GM12874 (cell line): ENCODE data around the gene MYH10.

Experiments
- TF ChIP-seq, protein P1 (sequence below): IDR thresholded peaks from 2 replicates; pipeline ENCODE4 v1.5.1; 2011; ENCODE audit warnings: low read depth, mild to moderate bottlenecking, control low read depth, low read length, moderate library complexity; ENCODE audit not compliant: insufficient read depth

Gene MYH10

DNA sequence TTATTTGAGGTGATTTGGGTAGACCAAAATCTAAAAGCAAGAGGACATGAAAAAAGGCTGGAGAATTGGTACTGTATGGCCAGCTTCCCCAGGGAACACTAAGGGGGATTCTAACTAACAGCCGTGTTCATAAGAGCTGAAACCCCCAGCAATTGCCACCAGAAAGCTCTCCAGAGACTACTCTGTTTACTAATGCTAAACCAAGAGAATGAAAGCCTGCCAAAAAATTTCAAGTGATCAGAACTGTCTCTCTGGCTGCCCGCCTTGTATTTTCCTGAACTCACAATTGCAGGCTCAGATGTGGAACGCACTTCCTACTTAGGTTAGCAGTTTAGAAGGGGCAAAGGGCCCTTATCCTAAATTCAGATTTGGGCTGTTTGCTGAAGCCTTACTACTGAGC lies 24.1 kb downstream of the MYH10 start:
- TF ChIP-seq, protein P1, sequence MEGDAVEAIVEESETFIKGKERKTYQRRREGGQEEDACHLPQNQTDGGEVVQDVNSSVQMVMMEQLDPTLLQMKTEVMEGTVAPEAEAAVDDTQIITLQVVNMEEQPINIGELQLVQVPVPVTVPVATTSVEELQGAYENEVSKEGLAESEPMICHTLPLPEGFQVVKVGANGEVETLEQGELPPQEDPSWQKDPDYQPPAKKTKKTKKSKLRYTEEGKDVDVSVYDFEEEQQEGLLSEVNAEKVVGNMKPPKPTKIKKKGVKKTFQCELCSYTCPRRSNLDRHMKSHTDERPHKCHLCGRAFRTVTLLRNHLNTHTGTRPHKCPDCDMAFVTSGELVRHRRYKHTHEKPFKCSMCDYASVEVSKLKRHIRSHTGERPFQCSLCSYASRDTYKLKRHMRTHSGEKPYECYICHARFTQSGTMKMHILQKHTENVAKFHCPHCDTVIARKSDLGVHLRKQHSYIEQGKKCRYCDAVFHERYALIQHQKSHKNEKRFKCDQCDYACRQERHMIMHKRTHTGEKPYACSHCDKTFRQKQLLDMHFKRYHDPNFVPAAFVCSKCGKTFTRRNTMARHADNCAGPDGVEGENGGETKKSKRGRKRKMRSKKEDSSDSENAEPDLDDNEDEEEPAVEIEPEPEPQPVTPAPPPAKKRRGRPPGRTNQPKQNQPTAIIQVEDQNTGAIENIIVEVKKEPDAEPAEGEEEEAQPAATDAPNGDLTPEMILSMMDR, result no peak

DNA sequence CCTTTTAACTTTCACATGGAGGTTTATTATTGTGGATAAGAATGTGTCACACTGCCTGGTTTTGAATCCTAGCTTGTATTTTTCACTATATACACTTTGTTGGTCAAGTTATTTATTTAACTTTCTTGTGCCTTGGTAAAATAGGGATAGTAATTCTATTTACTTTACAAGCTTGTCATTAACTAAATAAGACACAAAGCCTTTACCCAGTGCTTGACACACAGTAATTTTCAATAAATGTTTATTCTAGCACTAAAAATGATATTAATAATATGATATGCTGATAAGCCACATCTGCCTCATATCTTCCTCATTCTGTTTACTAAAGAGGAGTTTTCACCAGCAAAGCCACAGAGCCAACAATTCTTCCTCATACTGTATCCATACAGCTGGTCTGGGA lies 27.8 kb downstream of the MYH10 start:
- TF ChIP-seq, protein P1, result no peak

DNA sequence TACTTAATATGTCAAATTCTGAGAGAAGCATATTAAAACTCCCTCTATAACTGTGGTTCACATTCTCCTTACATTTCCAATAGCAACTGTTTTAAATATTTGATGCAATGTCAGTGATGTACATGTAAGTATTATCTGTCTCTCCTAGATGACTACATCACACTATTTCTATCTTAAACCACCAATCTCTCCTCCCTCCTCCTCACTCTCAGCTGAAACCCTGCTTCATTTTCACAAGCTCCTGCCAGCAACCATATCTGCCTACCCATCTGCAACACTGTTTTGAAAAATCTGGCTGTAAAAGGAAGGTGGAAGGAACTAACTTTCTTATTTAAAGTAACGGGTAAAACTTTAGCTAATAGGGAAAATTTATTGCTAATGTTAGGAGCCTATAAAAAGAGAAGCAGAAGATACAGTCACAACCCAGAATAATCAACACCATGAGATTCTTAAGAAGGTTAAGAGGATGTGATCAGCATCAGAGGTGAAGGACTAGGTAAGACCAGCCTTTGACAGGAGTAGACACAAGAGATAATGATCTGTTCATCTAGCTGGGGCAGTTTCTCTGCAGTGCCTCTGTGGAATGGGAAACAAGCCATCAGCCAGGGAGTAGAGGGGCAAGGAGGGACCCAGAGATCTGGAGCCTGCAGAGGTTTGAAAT lies 31.0 kb downstream of the MYH10 start:
- TF ChIP-seq, protein P1, result no peak

DNA sequence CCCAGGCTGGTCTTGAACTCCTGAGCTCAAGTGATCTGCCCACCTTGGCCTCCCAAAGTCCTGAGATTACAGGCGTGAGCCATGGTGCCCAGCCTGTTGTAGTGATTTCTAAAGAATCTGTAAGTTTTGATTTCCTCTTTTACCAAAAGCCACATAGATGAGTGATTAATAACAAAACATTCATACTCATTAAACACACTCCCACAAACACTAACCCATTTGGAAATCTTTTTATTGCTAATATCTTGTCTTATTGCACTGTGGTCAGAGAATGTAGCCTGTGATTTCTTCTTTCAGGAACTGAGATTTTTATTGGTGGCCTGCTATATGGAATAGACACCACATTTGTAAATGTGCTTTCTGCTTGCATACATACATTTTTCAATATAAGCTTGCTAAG lies 31.6 kb downstream of the MYH10 start:
- TF ChIP-seq, protein P1, result no peak

DNA sequence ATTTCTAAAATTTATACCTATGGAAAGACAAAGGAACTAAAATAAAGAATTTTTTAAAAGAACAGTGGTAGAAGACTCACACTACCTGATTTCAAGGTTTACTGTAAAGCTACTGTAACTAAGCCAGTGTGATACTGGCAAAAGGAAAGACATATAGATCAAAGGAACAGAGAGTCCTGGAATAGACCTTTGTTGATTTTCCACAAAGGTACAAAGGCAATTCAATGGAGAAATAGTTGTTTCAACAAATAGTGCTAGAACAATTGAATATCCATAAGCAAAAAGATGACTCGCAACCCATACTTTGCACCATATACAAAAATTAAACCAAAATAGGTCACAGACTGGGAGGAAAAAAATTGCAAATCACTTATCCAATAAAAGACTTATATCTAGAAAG lies 36.7 kb downstream of the MYH10 start:
- TF ChIP-seq, protein P1, result no peak

DNA sequence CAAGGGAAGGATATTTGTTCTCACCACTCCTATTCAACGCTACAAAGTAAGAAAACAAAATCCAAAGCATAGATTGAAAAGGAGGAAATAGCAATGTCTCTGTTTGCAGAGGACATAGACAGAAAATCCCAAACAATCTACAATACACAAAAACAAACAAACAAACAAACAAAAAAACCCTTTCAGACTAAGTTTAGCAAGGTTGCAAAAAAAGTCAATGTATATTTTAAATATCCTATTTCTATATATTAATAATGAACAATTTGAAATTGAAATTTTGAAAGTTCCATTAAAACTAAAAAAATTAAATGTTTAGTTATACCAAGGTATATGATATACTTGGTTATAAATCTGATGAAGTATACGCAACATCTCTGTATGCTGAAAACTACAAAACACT lies 37.2 kb downstream of the MYH10 start:
- TF ChIP-seq, protein P1, result no peak

DNA sequence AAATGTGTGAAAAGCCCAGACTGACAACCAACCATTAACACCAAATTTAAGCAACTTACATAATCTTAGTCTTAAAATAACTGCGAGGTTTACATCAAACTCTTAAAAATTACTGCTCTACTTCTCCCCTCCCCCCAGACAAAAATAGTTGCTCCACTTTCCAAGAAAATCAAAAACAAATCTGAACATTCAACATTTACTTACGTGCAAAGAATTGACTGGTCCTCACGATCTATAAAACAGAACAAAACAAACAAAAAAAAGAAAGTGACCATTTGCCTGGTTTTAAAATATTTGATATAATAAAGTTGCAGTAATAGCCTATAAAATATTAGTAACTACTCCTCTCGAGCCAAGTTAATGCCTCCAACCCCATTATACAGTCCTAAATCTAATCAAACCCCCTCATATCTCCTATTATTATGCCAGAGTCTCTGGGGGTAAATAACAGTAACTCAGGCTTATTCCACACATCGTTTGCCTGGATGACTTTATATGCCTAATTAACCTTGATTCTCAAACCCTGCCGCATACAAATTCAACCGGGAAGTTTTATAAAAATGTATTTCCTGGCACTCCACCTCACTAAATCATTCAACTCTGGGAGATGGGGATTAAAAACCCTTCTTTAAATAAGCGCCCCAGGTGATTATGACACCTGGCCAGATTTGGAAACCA lies 41.5 kb downstream of the MYH10 start:
- TF ChIP-seq, protein P1, result no peak
